Left ventricle myocardium inferior (tissue), 1 donor: ENCODE measurements around the gene ROR1. TPM values are rescaled to one million over a fixed set of nuclear protein-coding genes. Genes with fewer than 3 reads are reported as not detected.

Experiments
- DNase-seq: peaks from one replicate; pipeline ENCODE4 v3.0.0-alpha.2; 2020
- H3K27ac ChIP-seq: fragments of 200-600 bp; replicated peaks from 2 replicates; pipeline ENCODE4 v1.8.0; 2021
- H3K27me3 ChIP-seq: fragments of 200-600 bp; 2 replicates; pipeline ENCODE4 v1.8.0; 2021; ENCODE audit warnings: low read depth
- H3K36me3 ChIP-seq: fragments of 200-600 bp; 2 replicates; pipeline ENCODE4 v1.8.0; 2021
- H3K4me1 ChIP-seq: fragments of 200-600 bp; 2 replicates; pipeline ENCODE4 v1.8.0; 2021
- H3K4me3 ChIP-seq: fragments of 200-600 bp; 2 replicates; pipeline ENCODE4 v1.8.0; 2021; ENCODE audit warnings: mild to moderate bottlenecking, moderate library complexity
- H3K9me3 ChIP-seq: fragments of 200-600 bp; replicated peaks from 2 replicates; pipeline ENCODE4 v1.8.0; 2021
- CTCF ChIP-seq: fragments of 200-600 bp; IDR thresholded peaks from 2 replicates; pipeline ENCODE4 v1.8.0; 2021; ENCODE audit warnings: antibody characterized with exemption, mild to moderate bottlenecking, borderline replicate concordance
- intact Hi-C: fragments of 100-400 bp; cut with micrococcal nuclease; formaldehyde crosslinking; loops from one replicate; pipeline ENCODE4 v1.11.0; 2022
- total RNA-seq: library from RNA; stranded (reverse); fragmentation: NEBNext Ultra II Directional; extraction: Animal tissue kit (Norgen Biotek cat#: 25700); gene quantifications from one replicate; pipeline ENCODE4 v1.2.1, GENCODE V29; 2021
- donor health status: DM: no; HTN: yes; CAD: no; lungs with severe emphysema.

ROR1 gene
- total RNA-seq, 1 donor from 2014 or later: 14.0 TPM

GRCh38 chr1:64179588-64179987 is 405.8 kb downstream of the ROR1 start:
- no peak for DNase-seq
- H3K27me3 ChIP-seq: no peaks in the 10 kb centered on the region
- no peak overlapping the region for H3K27ac ChIP-seq
- no peaks in the 10 kb centered on the region for H3K4me1 ChIP-seq
- no peak overlapping the region for H3K4me3 ChIP-seq
- H3K9me3 ChIP-seq: no peaks in the 10 kb centered on the region
- intact Hi-C loops: no loop called here
- no peak for TF ChIP-seq CTCF
- peaks cover 17% of the 10 kb centered on the region for H3K36me3 ChIP-seq

GRCh38 chr1:64182207-64182606 is 408.4 kb downstream of the ROR1 start:
- Histone ChIP-seq H3K27ac (no peak overlapping the region), H3K36me3 (peaks cover 16% of the 10 kb centered on the region), H3K4me1 (peaks cover 19% of the 10 kb centered on the region), H3K9me3 (no peaks in the 10 kb centered on the region), H3K27me3 (no peaks in the 10 kb centered on the region), H3K4me3 (no peak overlapping the region)
- TF ChIP-seq CTCF: no peak
- intact Hi-C loops: no loop called here
- DNase-seq: no peak

GRCh38 chr1:64183395-64184002 is 409.7 kb downstream of the ROR1 start:
- H3K36me3 ChIP-seq: peaks cover 3% of the 10 kb centered on the region
- TF ChIP-seq CTCF: no peak
- no peaks in the 10 kb centered on the region for H3K27me3 ChIP-seq
- DNase-seq: no peak
- H3K9me3 ChIP-seq: no peaks in the 10 kb centered on the region
- no peak overlapping the region for H3K4me3 ChIP-seq
- intact Hi-C loops: no loop called here
- peaks cover 19% of the 10 kb centered on the region for H3K4me1 ChIP-seq
- no peak overlapping the region for H3K27ac ChIP-seq

GRCh38 chr1:64184003-64184440 is 410.2 kb downstream of the ROR1 start:
- Histone ChIP-seq H3K9me3 (no peaks in the 10 kb centered on the region), H3K36me3 (no peaks in the 10 kb centered on the region), H3K27ac (no peak overlapping the region), H3K27me3 (no peaks in the 10 kb centered on the region), H3K4me1 (peaks cover 19% of the 10 kb centered on the region), H3K4me3 (no peak overlapping the region)
- DNase-seq: no peak
- intact Hi-C loops: no loop called here
- TF ChIP-seq CTCF: no peak

GRCh38 chr1:64186138-64186897 is 412.5 kb downstream of the ROR1 start:
- Histone ChIP-seq H3K27ac (peak overlapping the region; percentile 86), H3K4me3 (no peak overlapping the region), H3K27me3 (no peaks in the 10 kb centered on the region), H3K36me3 (no peaks in the 10 kb centered on the region), H3K4me1 (peaks cover 19% of the 10 kb centered on the region), H3K9me3 (no peaks in the 10 kb centered on the region)
- DNase-seq: peak; percentile 53
- intact Hi-C loops: no loop called here
- TF ChIP-seq CTCF: no peak
